ENCODE data around the gene CTAGE4.
"Not testable (repeated sequence)": the region's sequence is repeated elsewhere in the genome, so short reads cannot be mapped to it uniquely, and the experiment has no call there.

- TF ChIP-seq POLR2AphosphoS5 (IDR thresholded peaks at IDR 0.05); CTCF (IDR thresholded peaks at IDR 0.05 in 8 of 11, conservative IDR thresholded peaks at IDR 0.05 in 3 of 11): not testable (repeated sequence)
Observed at GRCh38 chr7:144193782-144194181, 10.5 kb downstream of the CTAGE4 start.
